H1 (cell line): ENCODE measurements around the gene ELL. TPM values are rescaled to one million over a fixed set of nuclear protein-coding genes. Genes with fewer than 3 reads are reported as not detected.

Source experiments
- CTCF ChIA-PET: fragments of 300-600 bp; sonication (Branson Sonifier 250); formaldehyde crosslinking; loops from one replicate; lab custom pipeline; 2021; ENCODE audit not compliant: partially characterized antibody; lab: Charles Lee
- POLR2A ChIA-PET: fragments of 300-600 bp; sonication (Branson Sonifier 250); formaldehyde crosslinking; loops from one replicate; lab custom pipeline; 2021; ENCODE audit warnings: inconsistent platforms; ENCODE audit not compliant: partially characterized antibody; lab: Charles Lee
- DNase-seq, 2 experiments: peaks; one replicate each; pipeline versions ENCODE4 v3.0.0 to v3.0.0-alpha.2; 2010 to 2022; ENCODE audit warnings: low spot score in 2 of 2, low read depth in 1 of 2, mixed read lengths in 1 of 2
- FAIRE-seq: peaks from 2 replicates; lab custom pipeline; 2011; peaks lifted over from hg19 to GRCh38; lab: Jason Lieb, UNC
- H2AFZ ChIP-seq: 2 replicates; pipeline ENCODE4 v1.8.1; 2012; ENCODE audit warnings: low read length, inconsistent platforms
- H2AK5ac ChIP-seq: 2 replicates; pipeline ENCODE4 v1.6.1; 2013; ENCODE audit warnings: low read depth, low read length
- H2BK120ac ChIP-seq: replicated peaks from 2 replicates; pipeline ENCODE3; 2013; ENCODE audit warnings: low read depth, low read length, inconsistent platforms
- H2BK12ac ChIP-seq: 2 replicates; pipeline ENCODE4 v1.6.1; 2013; ENCODE audit warnings: low read depth, low read length
- H2BK15ac ChIP-seq: 2 replicates; pipeline ENCODE4 v1.6.1; 2013; ENCODE audit warnings: low read length
- H2BK20ac ChIP-seq: 2 replicates; pipeline ENCODE4 v1.6.1; 2013; ENCODE audit warnings: low read length
- H2BK5ac ChIP-seq: 2 replicates; pipeline ENCODE4 v1.6.1; 2013; ENCODE audit warnings: low read depth, low read length
- H3K14ac ChIP-seq: 2 replicates; pipeline ENCODE4 v1.6.1; 2013; ENCODE audit warnings: inconsistent platforms; ENCODE audit not compliant: insufficient read length
- H3K18ac ChIP-seq: 2 replicates; pipeline ENCODE4 v1.6.1; 2013; ENCODE audit warnings: low read length; ENCODE audit errors: extremely low read depth
- H3K23ac ChIP-seq: 2 replicates; pipeline ENCODE4 v1.6.1; 2013; ENCODE audit warnings: inconsistent platforms; ENCODE audit not compliant: insufficient read length
- H3K23me2 ChIP-seq: 2 replicates; pipeline ENCODE4 v1.6.1; 2013; ENCODE audit warnings: low read depth, low read length
- H3K27ac ChIP-seq: 2 replicates; pipeline ENCODE4 v1.6.1; 2011; ENCODE audit warnings: low read depth, low read length, inconsistent platforms
- H3K27me3 ChIP-seq, 4 experiments: replicated peaks in 1 of 4; 1 replicate in 1 of 4; 2 replicates in 3 of 4; pipeline versions ENCODE4 v1.6.1 to v1.8.1; 2011 to 2013; ENCODE audit warnings: low read length in 3 of 4, mild to moderate bottlenecking in 3 of 4, inconsistent platforms in 2 of 4, mixed read lengths in 2 of 4, moderate library complexity in 1 of 4; ENCODE audit not compliant: control insufficient read depth in 3 of 4, insufficient read depth in 3 of 4; ENCODE audit errors: extremely low read depth in 1 of 4
- H3K36me3 ChIP-seq, 4 experiments: 2 replicates each; pipeline versions ENCODE4 v1.6.1 to v1.8.1; 2011 to 2013; ENCODE audit warnings: mild to moderate bottlenecking in 4 of 4, low read length in 3 of 4, moderate library complexity in 2 of 4, control low read depth in 1 of 4, inconsistent platforms in 1 of 4; ENCODE audit not compliant: insufficient read depth in 4 of 4, control insufficient read depth in 2 of 4
- H3K4ac ChIP-seq: replicated peaks from 2 replicates; pipeline ENCODE3; 2013; ENCODE audit warnings: low read length, low read depth, mixed read lengths, inconsistent platforms; ENCODE audit not compliant: insufficient read length
- H3K4me1 ChIP-seq, 4 experiments: replicated peaks in 1 of 4; 1 replicate in 1 of 4; 2 replicates in 3 of 4; pipeline versions ENCODE4 v1.6.1 to v1.8.1; 2011 to 2013; ENCODE audit warnings: low read length in 3 of 4, inconsistent platforms in 2 of 4, mixed read lengths in 1 of 4; ENCODE audit not compliant: insufficient read depth in 4 of 4, control insufficient read depth in 3 of 4
- H3K4me2 ChIP-seq, 2 experiments: 2 replicates each; pipeline versions ENCODE4 v1.6.1 to v1.8.1; 2011 to 2013; ENCODE audit warnings: low read depth in 2 of 2, low read length in 2 of 2, control low read depth in 1 of 2, inconsistent platforms in 1 of 2, mild to moderate bottlenecking in 1 of 2; ENCODE audit not compliant: insufficient read depth in 1 of 2
- H3K4me3 ChIP-seq, 4 experiments: fragments of 200-600, 300-600 bp in 1 of 4; sonication (generic), shearing (Covaris generic), sonication (Bioruptor Twin) in 1 of 4; 2 replicates each; pipeline versions ENCODE4 v1.5.1 to v1.8.1; 2011 to 2016; ENCODE audit warnings: low read length in 4 of 4, low read depth in 3 of 4, control low read depth in 2 of 4, inconsistent platforms in 2 of 4, mild to moderate bottlenecking in 2 of 4, mixed read lengths in 1 of 4, moderate library complexity in 1 of 4; ENCODE audit not compliant: insufficient read depth in 2 of 4; ENCODE audit errors: extremely low read depth in 1 of 4
- H3K56ac ChIP-seq: replicated peaks from 2 replicates; pipeline ENCODE3; 2013; ENCODE audit warnings: low read depth, mild to moderate bottlenecking, mixed read lengths, low read length, inconsistent platforms; ENCODE audit not compliant: insufficient read length
- H3K79me1 ChIP-seq: 2 replicates; pipeline ENCODE4 v1.6.1; 2013; ENCODE audit warnings: low read depth, low read length, control low read depth
- H3K79me2 ChIP-seq, 2 experiments: 2 replicates each; pipeline versions ENCODE4 v1.6.1 to v1.8.1; 2012 to 2013; ENCODE audit warnings: low read length in 2 of 2, mild to moderate bottlenecking in 2 of 2, inconsistent platforms in 1 of 2; ENCODE audit not compliant: insufficient read depth in 2 of 2, control insufficient read depth in 1 of 2
- H3K9ac ChIP-seq, 4 experiments: replicated peaks in 1 of 4; 1 replicate in 1 of 4; 2 replicates in 3 of 4; pipeline versions ENCODE4 v1.6.1 to v1.8.1; 2011 to 2013; ENCODE audit warnings: low read depth in 3 of 4, low read length in 3 of 4, control low read depth in 2 of 4, mild to moderate bottlenecking in 2 of 4, moderate library complexity in 2 of 4, inconsistent platforms in 1 of 4; ENCODE audit errors: extremely low read depth in 1 of 4
- H3K9me3 ChIP-seq, 2 experiments: 2 replicates each; pipeline versions ENCODE4 v1.6.1 to v1.8.1; 2012 to 2013; ENCODE audit warnings: mild to moderate bottlenecking in 2 of 2, moderate library complexity in 2 of 2, control low read depth in 1 of 2, inconsistent platforms in 1 of 2, low read depth in 1 of 2, low read length in 1 of 2, mixed read lengths in 1 of 2; ENCODE audit not compliant: insufficient read depth in 2 of 2
- H4K20me1 ChIP-seq, 2 experiments: replicated peaks in 1 of 2; 2 replicates each; pipeline versions ENCODE3 to v1.8.1; 2011 to 2013; ENCODE audit warnings: inconsistent platforms in 2 of 2, low read length in 2 of 2, mild to moderate bottlenecking in 1 of 2; ENCODE audit not compliant: insufficient read depth in 2 of 2, control insufficient read depth in 1 of 2
- H4K5ac ChIP-seq: 2 replicates; pipeline ENCODE4 v1.6.1; 2013; ENCODE audit warnings: low read length, low read depth, mixed read lengths, inconsistent platforms; ENCODE audit not compliant: insufficient read length
- H4K8ac ChIP-seq: 2 replicates; pipeline ENCODE4 v1.8.0; 2013; ENCODE audit warnings: mild to moderate bottlenecking, moderate library complexity, low read length, inconsistent platforms; ENCODE audit not compliant: insufficient read depth; ENCODE audit errors: extremely low read depth
- H4K91ac ChIP-seq: replicated peaks from 2 replicates; pipeline ENCODE3; 2013; ENCODE audit warnings: low read length, mixed read lengths, inconsistent platforms; ENCODE audit not compliant: insufficient read length
- KDM1A ChIP-seq: fragments of 200-600, 300-600 bp; sonication (generic); IDR thresholded peaks from 2 replicates; pipeline ENCODE4 v1.7.1; 2016; ENCODE audit warnings: mild to moderate bottlenecking, low read length, borderline replicate concordance
- POU5F1 ChIP-seq: IDR thresholded peaks from 2 replicates; pipeline ENCODE4 v1.6.1; 2011; ENCODE audit warnings: low read depth, mild to moderate bottlenecking, low read length, moderate library complexity
- WGBS, 2 experiments: shearing (Covaris generic) in 1 of 2; methylation state at CpG; one replicate each; pipeline versions ENCODE4 v1.1.6 to v1.1.7; 2013 to 2015; ENCODE audit warnings: low lambda C conversion rate in 2 of 2, mixed read lengths in 2 of 2, inconsistent platforms in 1 of 2, low coverage in 1 of 2, missing lambda C conversion rate in 1 of 2; ENCODE audit not compliant: insufficient replicate concordance in 2 of 2, insufficient coverage in 1 of 2, insufficient read length in 1 of 2; ENCODE audit errors: extremely low coverage in 1 of 2, missing lambda C conversion rate in 1 of 2; 5-methylcytosine and 5-hydroxymethylcytosine counted together
- polyA plus RNA-seq, 7 experiments: library from polyadenylated mRNA; depleted of rRNA in 3 of 7; stranded (reverse) in 5 of 7; unstranded in 2 of 7; fragments of >200 nt in 5 of 7; fragments of 200-250 nt in 2 of 7; gene quantifications; 1 replicate in 5 of 7; 2 replicates in 1 of 7; 4 replicates in 1 of 7; pipeline versions ENCODE4 v1.2.1 to v1.2.3, GENCODE V29; 2011 to 2013; ENCODE audit warnings: missing spikeins in 2 of 7, mixed read lengths in 2 of 7
- total RNA-seq: library from RNA; stranded (reverse); fragmentation: NEBNext Ultra II Directional; extraction: Animal tissue kit (Norgen Biotek cat#: 25700); gene quantifications from 2 replicates; pipeline ENCODE4 v1.2.1, GENCODE V29; 2021

Gene ELL
- total and polyA plus RNA-seq, 2 of the 8 experiments (the other 6 are each of a cell fraction or from before 2014, with no cell fraction given): 5.2 to 10.5 TPM

- WGBS, 2 experiments: 88% methylated on average over 4 of the region's 5 CpGs; no CpG with 5 or more reads in 1 of the 2 experiments
- H2BK5ac ChIP-seq: 0 out of 2 replicates have a peak overlapping the region, but pooled peaks have one; percentile 31
- no peaks in the 10 kb centered on the region for H3K9me3 ChIP-seq
- H4K8ac ChIP-seq: no peak overlapping the region; the same call in 1 of the 2 replicates
- peaks cover 0 to 9% of the 10 kb centered on the region in 2 experiments for H4K20me1 ChIP-seq
- no peaks in the 10 kb centered on the region for H3K79me1 ChIP-seq
- H2BK120ac ChIP-seq: no peak overlapping the region
- H2BK15ac ChIP-seq: no peak overlapping the region
- CTCF ChIA-PET: interaction anchor here (0.7 to 13.5 kb wide), 5 partner anchors 20 to 405 kb away, joined by 3 to 143 read pairs (median 3); no protein-coding TSS in a partner anchor
- peaks cover 5 to 22% (median 15%) of the 10 kb centered on the region in 4 experiments for H3K4me1 ChIP-seq
- H3K27me3 ChIP-seq: no peaks in the 10 kb centered on the region
- no peak overlapping the region for H3K27ac ChIP-seq
- H2AFZ ChIP-seq: no peak overlapping the region
- H3K4me2 ChIP-seq: no peak overlapping the region
- peak overlapping the region; percentile 17 for H4K91ac ChIP-seq
- no peak overlapping the region for H4K5ac ChIP-seq
- no peak for DNase-seq
- H3K14ac ChIP-seq: no peak overlapping the region
- no peak overlapping the region for H2AK5ac ChIP-seq
- H3K36me3 ChIP-seq: peaks cover 0 to 10% (median 1%) of the 10 kb centered on the region in 4 experiments; a peak in 2 of 8 replicates
- peaks cover 14% of the 10 kb centered on the region; the same call in 1 of the 2 replicates for H3K23me2 ChIP-seq
- peak overlapping the region; percentile 92 for H3K56ac ChIP-seq
- H3K18ac ChIP-seq: no peak overlapping the region
- H3K4ac ChIP-seq: no peak overlapping the region
- H3K9ac ChIP-seq: no peak overlapping the region; a peak in 1 of 7 replicates
- H3K23ac ChIP-seq: no peak overlapping the region
- no peak overlapping the region for H3K4me3 ChIP-seq
- H2BK12ac ChIP-seq: no peak overlapping the region
- no peak for FAIRE-seq
- no peaks in the 10 kb centered on the region for H3K79me2 ChIP-seq
- POLR2A ChIA-PET: interaction anchor here (1.0 to 2.3 kb wide), 2 partner anchors 8 to 15 kb away, joined by 7 read pairs; no protein-coding TSS in a partner anchor
- TF ChIP-seq KDM1A: peak; percentile 3; the same call in 1 of the 2 replicates
- no peak for TF ChIP-seq POU5F1
- H2BK20ac ChIP-seq: no peak overlapping the region
Measured at GRCh38 chr19:18441804-18442788, 79.8 kb downstream of the ELL start.
